ENCODE measurements around the gene GIPR. TPM values are rescaled to one million over a fixed set of nuclear protein-coding genes. Genes with fewer than 3 reads are reported as not detected.

The GIPR gene
- total and polyA plus RNA-seq, 2 of the 13 experiments (the other 11 are each of a cell fraction or from before 2014, with no cell fraction given): 0.15 to 1.2 TPM

DNA sequence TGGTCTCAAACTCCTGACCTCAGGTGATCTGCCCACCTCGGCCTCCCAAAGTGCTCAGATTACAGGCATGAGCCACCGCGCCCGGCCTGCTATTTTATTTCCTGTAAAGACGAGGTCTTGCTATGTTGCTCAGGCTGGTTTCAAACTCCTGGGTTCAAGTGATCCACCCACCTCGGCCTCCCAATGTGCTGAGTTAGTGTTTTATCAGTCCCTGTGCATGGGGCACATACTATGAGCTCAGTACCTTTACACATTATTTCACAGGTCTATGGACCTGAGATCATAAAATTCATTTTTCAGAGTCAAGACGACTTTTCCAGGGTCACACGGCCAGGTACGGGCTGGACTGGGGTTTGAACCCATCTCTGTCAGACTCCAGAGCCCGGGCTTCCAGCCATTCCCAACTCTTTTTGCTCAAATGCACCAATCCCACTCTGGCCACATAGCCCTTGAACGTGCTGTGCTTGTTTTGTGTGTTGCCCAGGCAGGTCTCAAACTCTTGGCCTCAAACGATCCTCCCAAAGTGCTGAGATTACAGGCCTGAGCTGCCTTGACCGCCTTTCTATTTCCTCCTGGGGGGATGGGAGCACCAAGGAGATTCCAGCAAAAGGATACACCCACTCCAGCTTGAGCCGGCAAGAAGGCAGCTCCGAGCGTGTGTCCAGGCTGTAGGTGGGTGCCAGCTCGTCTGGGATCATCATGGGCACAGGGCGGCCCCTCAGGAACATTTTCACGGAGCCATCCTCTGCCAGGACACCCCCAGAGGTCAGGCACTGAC, 29.9 kb upstream of the GIPR start:
- POLR2A ChIA-PET: interaction anchor here (0.7 to 5.9 kb wide), 3 partner anchors 47 to 1845 kb away, joined by 3 to 56 read pairs (median 5); partner anchors contain the start of gene OPA3
- in situ Hi-C loops (cut with HindIII; ENCODE audit: extremely low pct_ligation_motif_present, low pct_unique_long_range_greater_than_20kb): no loop called here
- Histone ChIP-seq H3K79me2 (ENCODE audit: insufficient read depth, low read length) (no peaks in the 10 kb centered on the region), H2AFZ (ENCODE audit: low read length) (no peak overlapping the region), H3K4me2 (ENCODE audit: low read depth, low read length) (peak overlapping the region; percentile 85), H3K9ac (ENCODE audit: insufficient read depth, low read depth, low read length) (no peak overlapping the region), H3K36me3 (replicated peaks in 1 of 2; ENCODE audit: control insufficient read depth in 1 of 2, insufficient read depth in 2 of 2, low read length in 2 of 2) (no peaks in the 10 kb centered on the region), H3K27me3 (ENCODE audit: control insufficient read depth in 1 of 2, insufficient read depth in 2 of 2, low read length in 2 of 2) (no peaks in the 10 kb centered on the region; a peak in 1 of 5 replicates), H4K20me1 (ENCODE audit: insufficient read depth, low read length) (no peaks in the 10 kb centered on the region), H3K27ac (ENCODE audit: extremely low read length, insufficient read depth, low read length) (no peak overlapping the region), H3K4me1 (ENCODE audit: insufficient read depth, low read length) (peaks cover 50% of the 10 kb centered on the region), H3K9me3 (ENCODE audit: low read length) (no peaks in the 10 kb centered on the region), H3K4me3 (replicated peaks in 1 of 3; ENCODE audit: insufficient read depth in 1 of 3, low read depth in 2 of 3, low read length in 3 of 3) (peak overlapping the region in 2 of 3 experiments; percentile 82; a peak in 3 of 6 replicates)
- 87% methylated on average over 19 of the region's 19 CpGs for WGBS (ENCODE audit: low lambda C conversion rate)
- no peak for DNase-seq (ENCODE audit: low spot score)
- CTCF ChIA-PET (ENCODE audit: low intra/inter-chr PET ratio, low total read pairs): no interaction called here
- ATAC-seq: no peak
- no peak for FAIRE-seq
- TF ChIP-seq MAFK (conservative IDR thresholded peaks at IDR 0.05 in 1 of 2, IDR thresholded peaks at IDR 0.05 in 1 of 2; ENCODE audit: low read length in 2 of 2): peak; percentile 13 to 27; a peak in 1 of 4 replicates
- 0 out of 2 replicates have a peak, but pooled peaks have one; percentile 32 for TF ChIP-seq CREBL2 (CRISPR knock-in tag; IDR thresholded peaks at IDR 0.05; ENCODE audit: borderline replicate concordance)
- no peak for TF ChIP-seq GMEB1 (CRISPR knock-in tag; IDR thresholded peaks at IDR 0.05; ENCODE audit: borderline replicate concordance)
- TSS peak; percentile 63 for BruUV-seq (replicated peaks)
- intact Hi-C loops (cut with micrococcal nuclease; ENCODE audit: unreplicated experiment): no loop called here
